Adrenal gland (tissue), 12 donors: Measurements from ENCODE around the gene CTTN. TPM values are rescaled to one million over a fixed set of nuclear protein-coding genes. Genes with fewer than 3 reads are reported as not detected.

Experiments used
- DNase-seq, 7 donors: peaks; one replicate each; pipeline ENCODE4 v3.0.0-alpha.2; 2019 to 2020
- H3K27ac ChIP-seq, 5 donors: fragments of 200-600 bp; sonication (generic) in 4 of 5; 1 replicate in 3 of 5; 2 replicates in 2 of 5; pipeline versions ENCODE4 v1.5.1 to v1.8.0; 2016 to 2020; ENCODE audit warnings: mild to moderate bottlenecking in 1 of 5
- H3K27me3 ChIP-seq: fragments of 200-600 bp; 2 replicates; pipeline ENCODE4 v1.8.0; 2021
- H3K36me3 ChIP-seq, 2 donors: fragments of 200-600 bp; replicated peaks in 1 of 2; 1 replicate in 1 of 2; 2 replicates in 1 of 2; pipeline versions ENCODE4 v1.5.1 to v1.8.0; 2018 to 2022
- H3K4me1 ChIP-seq, 2 donors: fragments of 200-600 bp; replicated peaks in 1 of 2; 1 replicate in 1 of 2; 2 replicates in 1 of 2; pipeline versions ENCODE4 v1.5.1 to v1.8.0; 2018 to 2021
- H3K4me3 ChIP-seq, 4 donors: fragments of 200-600 bp; sonication (generic) in 3 of 4; one replicate each; pipeline ENCODE4 v1.5.1; 2016 to 2018
- H3K9me3 ChIP-seq, 3 donors: fragments of 200-600 bp; sonication (generic) in 1 of 3; replicated peaks in 1 of 3; 1 replicate in 2 of 3; 2 replicates in 1 of 3; pipeline versions ENCODE4 v1.5.1 to v1.8.0; 2016 to 2021
- POLR2A ChIP-seq, 2 donors: fragments of 450-650 bp; IDR thresholded peaks; one replicate each; pipeline ENCODE4 v1.6.1; 2017; ENCODE audit warnings: antibody characterized with exemption in 2 of 2, mild to moderate bottlenecking in 2 of 2, moderate library complexity in 1 of 2
- WGBS, 4 donors: extraction: QIAGEN DNeasy Blood & Tissue Kit in 2 of 4; methylation state at CpG; one replicate each; pipeline versions ENCODE4 v1.1.5 to v1.1.7; 2013 to 2017; 5-methylcytosine and 5-hydroxymethylcytosine counted together
- intact Hi-C, 2 donors: fragments of 100-400 bp; cut with DNase I; formaldehyde crosslinking; loops; one replicate each; pipeline versions ENCODE4 v1.14.1 to v1.15.0; 2022 to 2023
- polyA plus RNA-seq, 3 donors: library from polyadenylated mRNA; stranded (reverse); fragments of 200-250 nt in 2 of 3; fragments of 350-450 nt in 1 of 3; fragmentation: Illumina TruSeq in 1 of 3; extraction: RNeasy Lipid Tissue Mini Kit (QIAGEN cat#74804) in 1 of 3; gene quantifications; one replicate each; pipeline ENCODE4 v1.2.3, GENCODE V29; 2013 to 2014
- total RNA-seq, 9 donors: library from RNA; depleted of rRNA in 4 of 9; stranded (reverse); fragments of >200 nt in 4 of 9; fragments of 120-200 nt in 1 of 9; fragmentation: NEBNext Ultra II Directional in 1 of 9; extraction: Animal tissue kit (Norgen Biotek cat#: 25700) in 1 of 9; gene quantifications; one replicate each; pipeline versions ENCODE4 v1.1.0 to v1.2.4, GENCODE V29; 2013 to 2023
- TF ChIP-seq, protein P1 (sequence below), 6 experiments: fragments of 450-650 bp in 4 of 6; fragments of 200-600 bp in 2 of 6; sonication (generic) in 1 of 6; IDR thresholded peaks; 1 replicate in 5 of 6; 2 replicates in 1 of 6; pipeline versions ENCODE4 v1.5.1 to v1.8.0; 2016 to 2021; ENCODE audit warnings: antibody characterized with exemption in 6 of 6, mild to moderate bottlenecking in 2 of 6, moderate library complexity in 1 of 6
- donor health status: healthy with polysubstance abuse.
- donor health status: Bipolar disorder and iron deficiency.
- donor health status: DM: yes; HTN: yes; CAD: no.
- donor health status: DM: no; HTN: no; CAD: no.
- donor health status: DM: no; HTN: no; CAD: no.
- donor health status: DM: yes; HTN: yes; CAD: no.

CTTN gene
- total and polyA plus RNA-seq, 12 donors, result 157 to 419 (median 266) TPM

DNA sequence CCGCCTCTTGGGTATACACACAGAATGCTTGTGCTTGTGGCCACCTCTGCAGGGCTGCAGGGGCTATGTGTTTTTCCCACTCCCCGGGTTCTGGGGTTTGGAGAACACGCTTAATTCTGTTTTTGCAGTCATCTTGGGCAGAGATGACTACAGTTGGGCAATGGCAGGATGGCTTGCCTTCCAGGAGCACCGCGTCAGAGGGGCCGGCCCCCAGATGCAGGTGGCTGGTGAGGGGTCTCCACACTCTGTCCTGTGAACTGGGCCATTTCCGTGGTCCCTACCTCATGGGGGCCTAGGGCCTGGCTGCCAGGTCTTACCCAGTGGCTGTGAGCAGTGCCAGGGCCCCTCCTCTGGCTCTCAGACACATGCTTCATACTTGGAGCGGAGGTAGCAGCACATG, 68.3 kb downstream of the CTTN start:
- no peak overlapping the region for H3K27ac ChIP-seq
- 68 to 90% (median 85%) methylated on average over 7 to 8 of the region's 8 CpGs for WGBS, 4 donors
- H3K9me3 ChIP-seq, result no peaks in the 10 kb centered on the region

DNA sequence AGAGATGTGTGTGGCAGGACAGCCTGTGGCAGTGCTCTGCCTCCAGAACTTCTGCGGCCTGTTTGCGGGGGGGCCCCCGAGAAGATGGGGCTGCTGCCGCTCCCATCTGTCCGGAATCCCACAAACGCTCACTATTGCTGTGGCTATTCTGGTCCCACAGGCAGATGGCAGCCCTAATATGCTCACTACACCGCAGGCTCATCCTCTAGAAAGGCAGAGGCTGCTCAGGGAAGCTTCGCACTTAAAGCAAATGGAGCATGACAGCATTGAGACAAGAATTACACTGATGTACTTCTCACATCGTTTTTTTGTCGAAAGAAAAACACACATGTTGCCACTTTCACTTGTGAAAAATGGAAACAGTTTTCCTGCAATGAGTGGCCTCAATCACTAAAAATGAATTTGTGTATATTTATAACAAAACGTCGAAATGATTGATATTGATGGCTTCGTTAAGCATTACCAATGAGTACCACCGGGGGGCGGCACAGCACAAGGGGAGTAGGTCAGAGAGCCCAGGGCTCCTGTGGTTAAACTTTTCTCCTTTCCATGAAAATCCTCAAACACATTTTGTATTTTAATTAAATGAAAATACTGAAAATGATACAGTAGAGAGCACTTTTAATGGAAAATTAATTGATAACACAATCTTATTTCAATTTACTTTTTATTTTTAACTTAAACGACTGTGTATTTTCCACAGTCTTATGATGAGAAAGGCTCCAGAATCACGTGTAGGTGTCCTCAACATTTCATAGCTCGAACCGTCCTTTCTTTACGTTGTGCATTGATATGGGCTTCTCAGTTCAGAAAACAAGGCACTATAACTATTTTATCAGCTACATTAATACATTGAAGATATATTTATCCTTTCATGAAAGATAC, 69.1 kb downstream of the CTTN start:
- intact Hi-C loops, result loop anchor here (2.0 kb wide), 1 partner anchor 289 kb away; no protein-coding TSS in a partner anchor
- 34 to 46% (median 43%) methylated on average over 17 to 20 of the region's 20 CpGs for WGBS, 4 donors
- Histone ChIP-seq H3K4me3 (no peak overlapping the region), H3K27ac (no peak overlapping the region), H3K36me3 (no peaks in the 10 kb centered on the region), H3K9me3 (no peaks in the 10 kb centered on the region), H3K27me3 (no peaks in the 10 kb centered on the region), H3K4me1 (no peaks in the 10 kb centered on the region)
- TF ChIP-seq, protein P1, sequence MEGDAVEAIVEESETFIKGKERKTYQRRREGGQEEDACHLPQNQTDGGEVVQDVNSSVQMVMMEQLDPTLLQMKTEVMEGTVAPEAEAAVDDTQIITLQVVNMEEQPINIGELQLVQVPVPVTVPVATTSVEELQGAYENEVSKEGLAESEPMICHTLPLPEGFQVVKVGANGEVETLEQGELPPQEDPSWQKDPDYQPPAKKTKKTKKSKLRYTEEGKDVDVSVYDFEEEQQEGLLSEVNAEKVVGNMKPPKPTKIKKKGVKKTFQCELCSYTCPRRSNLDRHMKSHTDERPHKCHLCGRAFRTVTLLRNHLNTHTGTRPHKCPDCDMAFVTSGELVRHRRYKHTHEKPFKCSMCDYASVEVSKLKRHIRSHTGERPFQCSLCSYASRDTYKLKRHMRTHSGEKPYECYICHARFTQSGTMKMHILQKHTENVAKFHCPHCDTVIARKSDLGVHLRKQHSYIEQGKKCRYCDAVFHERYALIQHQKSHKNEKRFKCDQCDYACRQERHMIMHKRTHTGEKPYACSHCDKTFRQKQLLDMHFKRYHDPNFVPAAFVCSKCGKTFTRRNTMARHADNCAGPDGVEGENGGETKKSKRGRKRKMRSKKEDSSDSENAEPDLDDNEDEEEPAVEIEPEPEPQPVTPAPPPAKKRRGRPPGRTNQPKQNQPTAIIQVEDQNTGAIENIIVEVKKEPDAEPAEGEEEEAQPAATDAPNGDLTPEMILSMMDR (IDR thresholded peaks at IDR 0.05), result peak; percentile 87 to 95 (median 92)
- TF ChIP-seq POLR2A (IDR thresholded peaks at IDR 0.05), result no peak
- peak; percentile 53 to 85 (median 73) for DNase-seq

More for the DNA sequence above, 68.3 kb downstream of the CTTN start:
- Histone ChIP-seq H3K4me1 (no peaks in the 10 kb centered on the region), H3K4me3 (no peak overlapping the region), H3K36me3 (no peaks in the 10 kb centered on the region), H3K27me3 (no peaks in the 10 kb centered on the region)
- intact Hi-C loops, result loop anchor here (2.0 kb wide), 1 partner anchor 290 kb away; no protein-coding TSS in a partner anchor
- no peak for DNase-seq
- TF ChIP-seq, protein P1 (IDR thresholded peaks at IDR 0.05), result no peak
- TF ChIP-seq POLR2A (IDR thresholded peaks at IDR 0.05), result no peak

DNA sequence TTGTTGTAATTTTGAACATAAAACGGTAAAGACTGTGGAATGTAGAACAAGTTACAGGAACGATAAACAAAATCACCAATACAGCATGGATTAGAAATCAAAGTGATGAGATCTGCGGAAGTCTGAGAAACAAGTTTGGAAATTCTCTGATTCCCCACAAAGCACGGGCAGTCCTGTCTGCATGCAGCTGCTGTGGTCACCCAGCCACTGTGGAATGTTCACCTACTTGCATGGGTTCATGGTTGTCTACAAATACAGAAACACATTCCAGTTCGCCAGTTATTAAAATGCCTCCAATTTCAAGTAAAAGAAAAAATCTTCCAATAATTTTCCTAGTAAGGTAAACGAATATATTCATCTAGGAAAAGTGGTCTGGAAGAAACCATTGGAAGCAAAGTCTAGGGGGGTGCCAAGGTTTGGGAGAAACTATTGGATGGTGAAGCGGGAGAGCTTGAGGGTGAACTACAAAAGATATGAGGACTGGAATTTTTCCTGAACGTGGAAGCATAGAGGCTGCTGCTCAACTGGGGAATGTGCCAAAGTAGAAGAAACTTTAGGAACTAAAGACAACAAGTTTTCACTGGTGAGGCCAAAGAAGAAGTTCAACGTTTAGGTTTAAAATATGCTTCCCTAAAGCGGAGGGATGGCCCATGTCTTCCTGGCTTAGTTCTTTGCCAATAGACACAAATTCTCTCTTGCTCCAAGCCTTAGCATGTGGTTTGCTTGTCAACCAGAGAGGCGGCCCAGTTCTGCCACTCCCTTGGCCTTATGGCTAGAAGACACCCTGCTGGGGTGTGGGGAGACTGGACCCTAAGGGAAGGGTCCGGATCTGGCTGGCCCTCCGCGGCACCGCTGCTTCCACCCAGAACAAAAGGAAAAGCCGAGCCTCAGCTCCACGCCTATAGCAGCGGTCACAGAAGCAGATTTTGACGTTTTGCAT, 70.2 kb downstream of the CTTN start:
- TF ChIP-seq POLR2A (IDR thresholded peaks at IDR 0.05), result no peak
- TF ChIP-seq, protein P1 (IDR thresholded peaks at IDR 0.05), result no peak
- no peaks in the 10 kb centered on the region for H3K4me1 ChIP-seq
- H3K36me3 ChIP-seq, result no peaks in the 10 kb centered on the region
- intact Hi-C loops, result no loop called here
- H3K27me3 ChIP-seq, result no peaks in the 10 kb centered on the region
- no peak overlapping the region for H3K27ac ChIP-seq
- DNase-seq, result no peak
- no peaks in the 10 kb centered on the region for H3K9me3 ChIP-seq
- WGBS, 4 donors, result 75 to 82% (median 78%) methylated on average over 19 of the region's 19 CpGs
- H3K4me3 ChIP-seq, result no peak overlapping the region

DNA sequence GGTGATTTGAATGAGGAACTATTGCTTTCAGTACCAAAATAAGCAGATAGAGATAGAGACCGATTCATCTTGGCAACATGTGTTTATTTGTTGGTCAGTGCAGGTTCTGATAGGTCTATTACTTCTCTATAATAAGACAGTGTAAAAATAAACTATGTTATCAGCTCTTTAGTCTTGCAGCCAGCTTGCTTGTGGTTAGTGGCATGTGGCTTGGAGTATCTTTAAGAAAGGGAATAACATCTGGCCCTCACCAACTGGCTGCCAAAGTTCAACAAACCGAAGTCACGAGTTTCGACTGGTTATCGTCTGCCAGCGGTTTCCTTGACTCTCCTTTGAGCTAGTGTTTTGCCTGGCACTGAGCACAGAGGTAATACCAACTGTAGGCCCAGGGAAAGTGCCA, 71.8 kb downstream of the CTTN start:
- Histone ChIP-seq H3K36me3 (no peaks in the 10 kb centered on the region), H3K27ac (no peak overlapping the region), H3K9me3 (no peaks in the 10 kb centered on the region), H3K4me1 (no peaks in the 10 kb centered on the region), H3K27me3 (no peaks in the 10 kb centered on the region), H3K4me3 (no peak overlapping the region)
- no peak for TF ChIP-seq POLR2A (IDR thresholded peaks at IDR 0.05)
- TF ChIP-seq, protein P1 (IDR thresholded peaks at IDR 0.05), result no peak
- 54 to 85% (median 69%) methylated on average over 6 of the region's 6 CpGs for WGBS, 4 donors
- intact Hi-C loops, result no loop called here
- no peak for DNase-seq
